Left lobe of liver (tissue), 2 donors: ENCODE data around the gene ADAMTS19. TPM values are rescaled to one million over a fixed set of nuclear protein-coding genes. Genes with fewer than 3 reads are reported as not detected.
"Not testable (repeated sequence)": the region's sequence is repeated elsewhere in the genome, so short reads cannot be mapped to it uniquely, and the experiment has no call there.

Source experiments
- ATAC-seq: fragments of 200-7000 bp; cut with Tn5 transposase; one replicate; pipeline ENCODE4 v1.9.1; 2020; ENCODE audit warnings: mild to moderate bottlenecking, moderate library complexity
- DNase-seq: peaks from one replicate; pipeline ENCODE4 v3.0.0-alpha.2; 2020; ENCODE audit warnings: low spot score
- total RNA-seq: library from RNA; stranded (reverse); gene quantifications from one replicate; pipeline ENCODE4 v1.2.1, GENCODE V29; 2021
- donor health status: DM: no; HTN: no; CAD: no; lungs with moderate emphysema.
- donor health status: DM: no; HTN: yes; CAD: no.

ADAMTS19 gene
- total RNA-seq, 1 donor from 2014 or later: 0.23 TPM

DNA sequence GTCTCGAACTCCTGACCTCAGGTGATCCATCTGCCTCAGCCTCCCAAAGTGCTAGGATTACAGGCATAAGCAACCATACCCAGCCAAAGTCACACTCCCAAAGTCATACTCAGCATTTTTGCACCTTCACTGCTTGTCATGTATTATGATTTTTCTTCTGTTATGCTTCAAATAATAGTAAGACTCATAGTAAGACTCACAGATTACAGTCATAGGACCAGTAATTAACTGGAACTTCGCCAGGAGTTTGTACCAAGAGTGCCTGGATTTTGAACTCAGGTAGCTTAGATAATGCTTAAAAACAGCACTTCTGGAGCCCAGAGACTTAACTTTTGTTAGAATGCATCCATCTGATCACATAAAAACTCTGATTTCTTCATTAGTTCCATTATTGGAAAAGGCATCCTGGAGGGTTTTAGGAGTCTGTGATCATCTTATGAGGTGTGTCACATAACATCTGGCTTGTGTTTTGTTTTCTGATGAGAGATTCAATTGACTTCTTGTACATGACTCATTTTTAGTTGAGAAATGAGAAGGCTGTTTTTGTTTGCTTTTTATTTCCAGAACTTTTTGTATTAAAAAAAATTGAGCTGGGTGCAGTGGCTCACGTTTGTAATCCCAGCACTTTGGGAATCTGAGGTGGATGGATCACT lies 131.5 kb downstream of the ADAMTS19 start:
- DNase-seq (no peak), ATAC-seq (no peak)

DNA sequence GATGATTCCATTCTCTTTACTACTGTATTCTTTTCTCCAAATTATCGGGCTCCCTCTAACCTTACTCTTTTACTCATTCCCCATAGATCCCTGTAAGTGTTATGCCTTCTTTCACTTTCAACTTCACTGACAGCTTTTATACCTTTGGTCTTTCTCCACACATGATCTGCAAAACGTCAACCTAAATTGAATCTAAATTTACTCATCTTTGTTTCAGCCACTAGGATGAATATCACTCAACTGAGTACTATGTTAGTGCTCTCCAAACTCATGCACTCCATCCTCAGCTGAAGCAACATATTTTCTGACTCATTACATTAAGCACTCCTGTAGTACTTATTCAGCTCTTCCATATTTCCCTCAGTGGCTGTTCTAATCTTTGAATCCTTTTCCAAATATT lies 133.4 kb downstream of the ADAMTS19 start:
- no peak for ATAC-seq
- DNase-seq: no peak

DNA sequence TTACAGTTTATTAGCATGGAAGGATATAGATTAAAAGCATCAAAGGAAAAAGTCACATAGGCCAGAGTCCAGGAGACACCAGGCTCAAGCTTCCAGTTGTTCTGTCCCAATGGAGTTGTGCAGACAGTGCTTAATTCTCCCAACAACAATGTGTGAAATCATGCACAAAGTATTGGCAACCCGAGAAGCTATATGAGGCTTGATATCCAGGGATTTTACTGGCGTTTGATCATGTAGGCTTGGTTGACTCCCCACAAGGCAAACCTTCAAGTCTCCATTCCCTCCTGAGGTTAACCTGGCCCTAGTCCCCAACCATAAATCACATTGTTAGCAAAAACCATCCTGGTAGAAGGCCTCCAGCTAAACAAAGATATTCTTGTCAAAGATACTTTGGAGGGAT lies 141.5 kb downstream of the ADAMTS19 start:
- ATAC-seq: no peak
- DNase-seq: no peak

DNA sequence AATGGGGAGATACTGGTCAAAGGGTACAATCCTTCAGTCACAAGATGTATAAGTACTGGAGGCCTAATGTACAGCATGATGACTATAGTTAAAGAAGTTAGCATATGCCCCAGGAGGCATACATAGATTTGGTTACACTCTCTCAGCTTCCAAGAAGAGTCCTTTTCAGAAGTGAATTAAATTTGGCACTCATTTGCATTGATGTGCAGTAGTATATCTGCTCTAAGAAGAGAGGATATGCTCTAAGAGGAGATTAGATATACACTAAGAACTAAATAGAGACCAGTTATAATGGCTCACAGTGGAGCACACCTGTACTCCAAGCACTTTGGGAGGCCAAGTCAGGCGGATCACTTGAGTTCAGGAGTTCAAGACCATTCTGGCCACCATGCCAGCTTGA lies 148.3 kb downstream of the ADAMTS19 start:
- DNase-seq (no peak), ATAC-seq (no peak)

- DNase-seq (no peak), ATAC-seq (no peak)
Measured at GRCh38 chr5:129609710-129610109, 149.6 kb downstream of the ADAMTS19 start.

- no peak for DNase-seq
Measured at GRCh38 chr5:129616517-129616916, 156.4 kb downstream of the ADAMTS19 start.

DNA sequence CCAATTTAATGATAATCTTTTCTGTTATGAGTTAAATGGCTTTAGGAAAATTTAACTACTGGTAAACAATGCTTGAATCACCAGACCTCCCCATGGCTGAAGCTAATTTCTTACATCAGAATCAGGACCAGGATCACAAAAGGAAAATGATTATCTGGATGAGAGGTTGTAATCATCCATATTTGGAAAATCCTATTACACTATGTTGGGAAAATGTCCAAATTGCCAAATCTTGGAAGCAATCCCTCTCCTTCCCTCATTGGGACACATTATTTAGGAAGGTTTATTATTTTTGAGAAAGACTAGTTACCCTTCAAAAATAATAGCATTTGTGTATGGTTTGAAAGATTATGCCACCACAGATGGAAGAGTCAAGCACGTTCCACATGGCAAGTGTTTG lies 157.1 kb downstream of the ADAMTS19 start:
- DNase-seq (no peak), ATAC-seq (no peak)

More at GRCh38 chr5:129616517-129616916, 156.4 kb downstream of the ADAMTS19 start:
- ATAC-seq: no peak

- DNase-seq (no peak), ATAC-seq (no peak)
Measured at GRCh38 chr5:129619782-129620181, 159.7 kb downstream of the ADAMTS19 start.

GRCh38 chr5:129622531-129622930 lies 162.4 kb downstream of the ADAMTS19 start:
- ATAC-seq (no peak), DNase-seq (no peak)

GRCh38 chr5:129629575-129629974 lies 169.5 kb downstream of the ADAMTS19 start:
- ATAC-seq (no peak), DNase-seq (no peak)

GRCh38 chr5:129630101-129630500 lies 170.0 kb downstream of the ADAMTS19 start:
- DNase-seq (no peak), ATAC-seq (no peak)

DNA sequence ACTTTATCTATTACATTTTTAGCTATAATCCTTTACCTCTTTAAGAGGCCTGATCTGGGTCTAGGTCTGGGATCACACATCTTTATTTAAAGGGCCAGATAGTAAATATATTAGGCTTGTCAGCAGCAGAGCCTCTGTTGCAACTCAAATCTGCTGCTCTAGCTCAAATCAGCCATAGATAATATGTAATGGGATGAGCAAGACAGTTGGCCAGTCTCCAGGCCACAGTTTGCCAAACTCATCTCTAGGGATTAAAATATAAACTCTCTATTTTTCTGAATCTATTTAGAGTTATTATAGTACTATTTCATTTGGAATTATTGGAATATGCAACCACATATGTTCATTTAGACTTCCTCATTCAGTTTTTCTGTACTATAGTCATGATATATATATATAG lies 171.9 kb downstream of the ADAMTS19 start:
- DNase-seq (no peak), ATAC-seq (no peak)

GRCh38 chr5:129637501-129637900 lies 177.4 kb downstream of the ADAMTS19 start:
- DNase-seq, ATAC-seq: not testable (repeated sequence)

GRCh38 chr5:129639331-129639730 lies 179.2 kb downstream of the ADAMTS19 start:
- ATAC-seq (no peak), DNase-seq (no peak)

GRCh38 chr5:129652349-129653056 lies 192.4 kb downstream of the ADAMTS19 start:
- DNase-seq: no peak
- ATAC-seq: no peak

GRCh38 chr5:129653057-129653375 lies 192.9 kb downstream of the ADAMTS19 start:
- ATAC-seq (no peak), DNase-seq (no peak)

DNA sequence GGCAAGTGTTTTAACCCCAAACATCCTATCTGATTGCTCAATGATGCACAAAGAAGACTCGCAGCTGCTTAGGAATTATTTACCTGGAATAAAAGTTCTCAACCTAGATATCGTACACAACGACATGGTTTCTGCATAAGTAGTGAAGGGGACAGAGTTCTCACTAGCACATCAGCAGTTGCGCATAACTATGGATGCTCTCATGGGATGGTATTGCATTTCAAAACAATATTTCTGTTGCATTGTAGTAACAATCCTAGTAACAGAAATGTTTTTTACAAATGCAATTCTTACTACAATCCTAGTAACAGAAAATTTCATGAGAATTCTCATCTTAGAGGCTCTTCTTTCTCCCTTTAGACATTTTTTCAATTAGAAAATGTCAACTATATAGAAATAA lies 193.3 kb downstream of the ADAMTS19 start:
- ATAC-seq (no peak), DNase-seq (no peak)

- ATAC-seq (no peak), DNase-seq (no peak)
Measured at GRCh38 chr5:129656952-129657351, 196.9 kb downstream of the ADAMTS19 start.

DNA sequence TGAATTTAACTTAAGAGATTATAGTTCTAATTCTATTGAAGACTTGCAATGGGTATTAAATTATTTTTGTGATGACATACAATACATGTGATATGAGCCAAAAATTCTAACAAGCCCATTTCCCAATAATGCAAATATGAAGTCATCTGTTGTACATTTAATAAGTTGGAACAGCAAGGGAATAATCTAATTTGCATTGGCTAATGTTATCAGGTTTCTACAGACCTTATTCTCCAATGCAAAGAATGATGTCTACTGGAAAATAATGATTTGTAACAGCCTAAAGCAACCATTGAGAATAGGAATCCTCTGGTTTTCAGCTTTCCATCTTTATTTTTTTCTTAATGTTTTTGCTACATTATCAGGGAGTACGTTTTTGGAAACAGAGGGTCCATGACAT lies 198.7 kb downstream of the ADAMTS19 start:
- ATAC-seq (no peak), DNase-seq (no peak)

GRCh38 chr5:129661366-129662035 lies 201.4 kb downstream of the ADAMTS19 start:
- ATAC-seq (no peak), DNase-seq (no peak)

DNA sequence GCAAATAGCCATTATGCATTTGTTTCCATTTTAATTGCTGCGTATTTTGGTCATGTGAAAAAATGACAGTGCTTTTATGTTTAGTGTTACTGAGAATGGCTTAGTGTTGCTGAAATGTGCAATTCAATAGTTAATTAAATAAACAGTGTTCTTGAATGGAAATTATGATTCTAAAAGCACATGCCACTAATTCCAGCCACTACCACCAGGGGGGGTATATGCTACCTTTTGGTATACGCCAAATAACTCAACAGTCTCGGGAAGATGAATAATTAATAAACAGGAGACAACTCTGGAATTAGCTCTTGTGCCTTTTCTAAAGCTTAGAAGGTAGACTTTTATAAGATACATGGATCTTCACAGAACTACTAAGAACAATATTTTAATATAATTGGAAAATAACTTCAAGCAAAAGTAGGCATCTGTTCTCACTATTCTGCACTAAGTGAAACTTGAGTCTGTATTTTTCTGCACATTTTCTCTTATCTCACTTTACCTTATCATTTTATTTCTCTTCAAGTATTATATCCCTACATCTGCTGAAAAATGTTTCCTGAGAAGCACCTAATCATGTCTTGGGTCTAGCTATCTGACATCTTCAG lies 204.3 kb downstream of the ADAMTS19 start:
- DNase-seq (no peak), ATAC-seq (peak; percentile 81)

GRCh38 chr5:129670957-129671500 lies 210.9 kb downstream of the ADAMTS19 start:
- DNase-seq (no peak), ATAC-seq (no peak)
